Measurements from ENCODE around the gene PARS2. TPM values are rescaled to one million over a fixed set of nuclear protein-coding genes. Genes with fewer than 3 reads are reported as not detected.
A peak's percentile ranks its signal among the peaks of the same experiment; 100 is the strongest.

The PARS2 gene
- total RNA-seq, 6 donors from 2014 or later: 1.0 to 4.8 (median 3.9) TPM

DNA sequence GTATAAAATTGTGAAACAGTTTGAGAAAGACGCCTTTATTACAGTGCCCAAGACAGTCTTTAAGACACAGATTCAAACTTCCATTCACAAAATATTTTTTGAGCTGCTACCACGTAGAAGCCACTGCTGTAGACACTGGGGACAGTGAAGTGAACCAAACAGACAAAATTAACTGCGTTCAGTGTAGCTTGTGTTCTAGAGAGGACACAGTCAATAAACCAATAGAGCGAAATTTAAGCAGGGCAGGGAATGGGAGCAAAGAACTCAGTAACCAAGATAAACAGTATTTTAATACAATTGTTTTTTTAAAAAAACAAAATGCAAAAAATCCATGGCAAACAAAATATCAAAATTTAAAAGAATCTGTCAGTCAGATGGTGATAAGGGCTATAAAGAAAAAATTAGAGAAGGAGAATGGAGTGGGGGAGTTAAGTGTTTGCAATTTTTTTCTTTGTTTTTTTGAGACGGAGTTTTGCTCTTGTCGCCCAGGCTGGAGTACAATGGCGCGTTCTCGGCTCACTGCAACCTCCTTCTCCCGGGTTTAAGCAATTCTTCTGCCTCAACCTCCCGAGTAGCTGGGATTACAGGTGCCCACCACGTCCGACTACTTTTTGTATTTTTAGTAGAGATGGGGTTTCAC lies 719 bp upstream of the PARS2 start:
- Histone ChIP-seq H3K36me3 (no peaks in the 10 kb centered on the region), H3K4me1 (peaks cover 0 to 14% (median 13%) of the 10 kb centered on the region in 4 donors), H3K4me3 (peak overlapping the region; percentile 1 to 92 (median 76)), H3K9me3 (no peaks in the 10 kb centered on the region), H3K27me3 (no peaks in the 10 kb centered on the region), H3K27ac (peak overlapping the region in 3 of 4 donors; percentile 13 to 66 (median 54))
- ATAC-seq (ENCODE audit: low FRiP score in 2 of 2) (peak in 1 of 2 donors; percentile 19), DNase-seq (no peak)
- TF ChIP-seq POLR2AphosphoS5 (IDR thresholded peaks at IDR 0.05) (no peak), POLR2A (IDR thresholded peaks at IDR 0.05) (no peak), EP300 (IDR thresholded peaks at IDR 0.05) (no peak)
- TF ChIP-seq, protein P1, sequence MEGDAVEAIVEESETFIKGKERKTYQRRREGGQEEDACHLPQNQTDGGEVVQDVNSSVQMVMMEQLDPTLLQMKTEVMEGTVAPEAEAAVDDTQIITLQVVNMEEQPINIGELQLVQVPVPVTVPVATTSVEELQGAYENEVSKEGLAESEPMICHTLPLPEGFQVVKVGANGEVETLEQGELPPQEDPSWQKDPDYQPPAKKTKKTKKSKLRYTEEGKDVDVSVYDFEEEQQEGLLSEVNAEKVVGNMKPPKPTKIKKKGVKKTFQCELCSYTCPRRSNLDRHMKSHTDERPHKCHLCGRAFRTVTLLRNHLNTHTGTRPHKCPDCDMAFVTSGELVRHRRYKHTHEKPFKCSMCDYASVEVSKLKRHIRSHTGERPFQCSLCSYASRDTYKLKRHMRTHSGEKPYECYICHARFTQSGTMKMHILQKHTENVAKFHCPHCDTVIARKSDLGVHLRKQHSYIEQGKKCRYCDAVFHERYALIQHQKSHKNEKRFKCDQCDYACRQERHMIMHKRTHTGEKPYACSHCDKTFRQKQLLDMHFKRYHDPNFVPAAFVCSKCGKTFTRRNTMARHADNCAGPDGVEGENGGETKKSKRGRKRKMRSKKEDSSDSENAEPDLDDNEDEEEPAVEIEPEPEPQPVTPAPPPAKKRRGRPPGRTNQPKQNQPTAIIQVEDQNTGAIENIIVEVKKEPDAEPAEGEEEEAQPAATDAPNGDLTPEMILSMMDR (IDR thresholded peaks at IDR 0.05): no peak
- WGBS, 2 donors: 63% methylated on average over 13 of the region's 13 CpGs

DNA sequence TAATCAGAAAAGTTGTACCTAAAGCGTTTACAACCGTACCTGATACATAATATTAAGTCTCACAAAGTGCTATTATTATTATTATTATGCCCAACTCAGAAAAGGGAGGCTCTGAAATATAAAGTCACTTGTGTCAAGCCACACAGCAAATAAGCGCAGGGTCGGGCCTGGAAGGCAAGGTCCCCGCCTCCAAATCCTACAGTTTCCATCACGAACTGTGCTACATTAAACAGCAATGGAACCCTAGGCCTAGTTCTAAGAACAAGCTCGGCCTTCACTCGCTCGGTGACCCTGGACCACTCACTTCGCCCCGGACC lies 549 bp downstream of the PARS2 start:
- no peak for ATAC-seq (ENCODE audit: low FRiP score in 2 of 2)
- peaks cover 0 to 14% (median 13%) of the 10 kb centered on the region in 4 donors for H3K4me1 ChIP-seq
- 2 to 7% methylated on average over 8 to 11 of the region's 11 CpGs for WGBS, 2 donors
- peak overlapping the region; percentile 68 to 92 (median 80) for H3K4me3 ChIP-seq
- no peaks in the 10 kb centered on the region for H3K27me3 ChIP-seq
- peaks cover 0 to 2% (median 2%) of the 10 kb centered on the region in 4 donors for H3K36me3 ChIP-seq
- H3K27ac ChIP-seq: peak overlapping the region; percentile 54 to 77 (median 72)
- H3K9me3 ChIP-seq: no peaks in the 10 kb centered on the region
- TF ChIP-seq POLR2AphosphoS5 (IDR thresholded peaks at IDR 0.05) (no peak), POLR2A (IDR thresholded peaks at IDR 0.05) (no peak), EP300 (IDR thresholded peaks at IDR 0.05) (no peak)
- TF ChIP-seq, protein P1 (IDR thresholded peaks at IDR 0.05): no peak
- DNase-seq: no peak

DNA sequence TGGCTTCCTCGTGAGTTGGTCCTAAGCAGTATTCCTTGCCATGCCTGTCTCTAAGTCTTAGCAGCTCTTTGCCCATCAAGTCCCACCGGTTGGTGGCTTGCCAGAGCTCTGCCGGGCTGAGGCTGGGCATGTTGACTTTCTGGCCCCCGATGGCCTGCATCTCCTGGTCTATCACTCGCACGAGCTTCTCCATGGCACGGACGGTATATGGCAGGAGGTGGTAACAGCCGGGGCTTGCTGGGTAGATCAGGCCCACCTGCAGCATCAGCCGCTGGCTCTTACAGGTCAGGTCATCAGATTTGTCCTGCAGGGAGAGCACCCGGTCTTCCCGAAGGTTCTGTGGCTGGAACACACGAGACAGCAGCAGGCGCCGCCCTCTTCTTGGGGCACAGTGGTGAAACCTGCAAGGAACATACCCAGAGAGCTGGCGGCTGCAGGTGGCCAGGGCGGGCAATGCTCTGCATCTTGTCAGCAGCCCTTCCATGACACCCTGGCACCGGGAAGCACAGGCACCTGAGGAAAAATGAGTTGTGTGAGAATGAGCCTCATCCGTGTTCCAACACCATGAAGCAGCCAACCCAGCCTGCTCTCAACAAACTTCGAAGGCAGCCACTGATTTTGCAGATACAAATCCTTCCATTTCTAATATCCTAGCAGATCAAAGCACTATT lies 5.5 kb downstream of the PARS2 start:
- H3K27me3 ChIP-seq: no peaks in the 10 kb centered on the region
- ATAC-seq (ENCODE audit: low FRiP score in 2 of 2) (no peak), DNase-seq (no peak)
- TF ChIP-seq EP300 (IDR thresholded peaks at IDR 0.05): no peak
- no peak for TF ChIP-seq POLR2AphosphoS5 (IDR thresholded peaks at IDR 0.05)
- TF ChIP-seq, protein P1 (IDR thresholded peaks at IDR 0.05): no peak
- TF ChIP-seq POLR2A (IDR thresholded peaks at IDR 0.05): no peak
- no peak overlapping the region for H3K27ac ChIP-seq
- WGBS, 2 donors: 95 to 96% methylated on average over 7 to 20 of the region's 20 CpGs
- H3K36me3 ChIP-seq: peaks cover 3 to 37% (median 20%) of the 10 kb centered on the region in 4 donors
- no peak overlapping the region for H3K4me3 ChIP-seq
- H3K9me3 ChIP-seq: no peaks in the 10 kb centered on the region
- H3K4me1 ChIP-seq: peaks cover 0 to 8% (median 6%) of the 10 kb centered on the region in 4 donors

DNA sequence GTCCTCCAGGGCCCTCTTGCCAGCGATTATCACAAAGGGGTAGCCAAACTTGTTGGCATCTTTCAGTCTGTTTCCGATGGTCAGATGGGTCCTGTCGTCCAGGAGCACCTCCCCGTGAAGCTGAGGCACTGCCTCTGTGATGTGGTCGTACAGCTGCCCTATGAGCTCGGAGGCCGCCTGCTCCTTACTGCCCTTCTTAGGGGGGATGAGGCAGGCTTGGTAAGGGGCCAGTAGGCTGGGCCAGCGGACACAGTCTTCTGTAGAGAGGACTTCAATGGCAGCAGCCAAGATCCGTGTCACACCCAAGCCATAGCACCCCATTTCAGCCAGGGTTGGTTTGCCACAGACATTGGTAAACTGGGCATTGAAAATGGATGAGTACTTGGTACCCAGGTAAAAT lies 6.5 kb downstream of the PARS2 start:
- 91 to 100% methylated on average over 1 to 9 of the region's 9 CpGs for WGBS, 2 donors
- no peaks in the 10 kb centered on the region for H3K9me3 ChIP-seq
- no peak overlapping the region for H3K4me3 ChIP-seq
- H3K27me3 ChIP-seq: no peaks in the 10 kb centered on the region
- no peaks in the 10 kb centered on the region for H3K4me1 ChIP-seq
- TF ChIP-seq, protein P1 (IDR thresholded peaks at IDR 0.05): no peak
- TF ChIP-seq POLR2AphosphoS5 (IDR thresholded peaks at IDR 0.05) (no peak), EP300 (IDR thresholded peaks at IDR 0.05) (no peak), POLR2A (IDR thresholded peaks at IDR 0.05) (no peak)
- DNase-seq (no peak), ATAC-seq (ENCODE audit: low FRiP score in 2 of 2) (no peak)
- peaks cover 3 to 37% (median 20%) of the 10 kb centered on the region in 4 donors for H3K36me3 ChIP-seq
- H3K27ac ChIP-seq: no peak overlapping the region

All from upper lobe of left lung (tissue), 6 donors.